IPS-15b (cell line): ENCODE results near the gene SYT8.
"Not testable (repeated sequence)": the region's sequence is repeated elsewhere in the genome, so short reads cannot be mapped to it uniquely, and the experiment has no call there.

Experiments
- H3K27me3 ChIP-seq: one replicate; pipeline ENCODE4 v1.6.1; 2013; ENCODE audit warnings: low read length; ENCODE audit not compliant: control insufficient read depth, insufficient read depth
- H3K36me3 ChIP-seq: one replicate; pipeline ENCODE4 v1.6.1; 2013; ENCODE audit warnings: low read length; ENCODE audit not compliant: control insufficient read depth, insufficient read depth
- H3K4me1 ChIP-seq: one replicate; pipeline ENCODE4 v1.6.1; 2013; ENCODE audit warnings: mild to moderate bottlenecking, low read length; ENCODE audit not compliant: control insufficient read depth, insufficient read depth
- H3K4me3 ChIP-seq: one replicate; pipeline ENCODE4 v1.5.1; 2013; ENCODE audit warnings: low read depth, low read length
- H3K9ac ChIP-seq: one replicate; pipeline ENCODE4 v1.6.1; 2013; ENCODE audit warnings: low read depth, mild to moderate bottlenecking, low read length
- H3K9me3 ChIP-seq: one replicate; pipeline ENCODE4 v1.6.1; 2013; ENCODE audit warnings: mild to moderate bottlenecking, low read length; ENCODE audit not compliant: control insufficient read depth, insufficient read depth

Gene SYT8

GRCh38 chr11:1870326-1870696 is 35.5 kb downstream of the SYT8 start:
- H3K9ac ChIP-seq, result no peak overlapping the region
- H3K36me3 ChIP-seq, result no peaks in the 10 kb centered on the region
- no peaks in the 10 kb centered on the region for H3K27me3 ChIP-seq
- H3K4me1 ChIP-seq, result no peaks in the 10 kb centered on the region
- H3K4me3 ChIP-seq, result no peak overlapping the region
- H3K9me3 ChIP-seq, result no peaks in the 10 kb centered on the region

DNA sequence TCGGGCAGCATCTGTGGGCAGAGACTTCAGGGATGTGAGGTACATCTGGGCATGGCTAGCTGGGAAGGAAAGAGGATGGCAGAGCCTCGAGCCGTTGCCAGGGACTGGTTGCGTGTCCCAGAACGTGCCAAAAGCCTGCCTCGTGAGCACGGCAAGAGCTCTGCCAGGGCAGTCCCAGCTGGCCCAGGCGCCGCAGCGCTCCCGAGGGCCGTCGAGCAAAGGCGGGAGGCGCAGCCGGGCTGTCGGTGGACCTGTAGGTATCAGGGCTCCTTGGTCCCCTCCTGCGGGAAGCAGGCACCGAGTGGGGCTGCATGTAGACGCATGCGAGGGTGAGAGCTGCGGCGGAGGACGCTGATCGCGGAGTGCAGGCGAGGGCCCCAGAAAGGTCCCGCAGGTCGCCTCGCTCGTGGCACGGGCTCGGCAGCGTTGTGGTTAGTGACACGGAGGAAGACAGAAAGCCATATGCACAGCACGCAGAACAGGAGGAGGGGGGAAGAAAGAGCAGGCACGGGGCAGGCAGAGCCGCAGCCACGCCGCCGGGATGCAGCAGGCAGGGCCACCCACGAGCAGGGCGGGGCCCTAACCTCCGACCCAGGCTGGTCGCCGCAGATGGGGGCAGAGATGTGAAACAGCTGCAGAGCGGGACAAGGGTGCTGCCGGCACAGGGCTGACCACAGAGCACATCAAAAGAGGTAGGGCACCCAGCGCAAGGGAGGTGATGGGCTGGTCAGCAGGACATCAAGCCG is 36.1 kb downstream of the SYT8 start:
- Histone ChIP-seq H3K9me3 (no peaks in the 10 kb centered on the region), H3K27me3 (no peaks in the 10 kb centered on the region), H3K9ac (no peak overlapping the region), H3K4me1 (no peaks in the 10 kb centered on the region), H3K4me3 (no peak overlapping the region), H3K36me3 (no peaks in the 10 kb centered on the region)

DNA sequence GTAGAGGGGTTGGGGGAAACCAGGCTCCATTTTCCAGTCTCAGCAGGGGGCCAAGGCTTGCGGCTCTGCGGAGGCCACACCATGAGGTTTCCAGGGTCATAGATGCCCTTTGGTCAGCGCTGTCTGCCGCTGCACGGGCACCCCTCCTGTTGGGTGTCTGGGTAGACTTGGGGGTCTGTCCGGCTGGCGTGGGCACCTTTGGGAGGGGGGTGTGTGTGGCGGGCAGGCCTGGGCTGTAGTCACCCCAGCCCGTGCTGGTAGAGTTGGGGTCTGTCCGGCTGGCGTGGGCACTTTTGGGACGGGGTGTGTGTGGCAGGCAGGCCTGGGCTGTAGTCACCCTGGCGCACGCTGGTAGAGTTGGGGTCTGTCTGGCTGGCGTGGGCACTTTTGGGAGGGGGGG is 36.7 kb downstream of the SYT8 start:
- Histone ChIP-seq H3K9ac (no peak overlapping the region), H3K4me3 (no peak overlapping the region), H3K4me1 (no peaks in the 10 kb centered on the region), H3K27me3 (no peaks in the 10 kb centered on the region), H3K36me3 (no peaks in the 10 kb centered on the region), H3K9me3 (no peaks in the 10 kb centered on the region)

DNA sequence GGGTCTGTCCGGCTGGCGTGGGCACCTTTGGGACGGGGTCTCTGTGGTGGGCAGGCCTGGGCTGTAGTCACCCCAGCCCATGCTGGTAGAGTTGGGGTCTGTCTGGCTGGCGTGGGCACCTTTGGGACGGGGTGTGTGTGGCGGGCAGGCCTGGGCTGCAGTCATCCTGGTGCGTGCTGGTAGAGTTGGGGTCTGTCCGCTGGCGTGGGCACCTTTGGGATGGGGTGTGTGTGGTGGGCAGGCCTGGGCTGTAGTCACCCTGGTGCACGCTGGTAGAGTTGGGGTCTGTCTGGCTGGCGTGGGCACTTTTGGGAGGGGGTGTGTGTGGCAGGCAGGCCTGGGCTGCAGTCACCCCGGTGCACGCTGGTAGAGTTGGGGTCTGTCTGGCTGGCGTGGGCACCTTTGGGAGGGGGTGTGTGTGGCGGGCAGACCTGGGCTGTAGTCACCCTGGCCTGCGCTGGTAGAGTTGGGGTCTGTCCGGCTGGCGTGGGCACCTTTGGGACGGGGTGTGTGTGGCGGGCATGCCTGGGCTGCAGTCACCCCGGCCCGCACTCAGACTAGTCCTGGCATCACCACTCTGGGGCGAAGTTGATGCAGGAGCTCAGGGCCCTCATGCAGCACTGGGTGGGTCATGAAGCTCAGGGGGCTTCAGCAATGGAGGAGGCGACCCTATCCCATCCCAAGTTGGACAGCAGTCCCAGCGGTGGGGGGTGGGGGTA is 37.6 kb downstream of the SYT8 start:
- no peaks in the 10 kb centered on the region for H3K9me3 ChIP-seq
- no peaks in the 10 kb centered on the region for H3K27me3 ChIP-seq
- no peak overlapping the region for H3K4me3 ChIP-seq
- H3K9ac ChIP-seq, result no peak overlapping the region
- H3K4me1 ChIP-seq, result no peaks in the 10 kb centered on the region
- H3K36me3 ChIP-seq, result no peaks in the 10 kb centered on the region

DNA sequence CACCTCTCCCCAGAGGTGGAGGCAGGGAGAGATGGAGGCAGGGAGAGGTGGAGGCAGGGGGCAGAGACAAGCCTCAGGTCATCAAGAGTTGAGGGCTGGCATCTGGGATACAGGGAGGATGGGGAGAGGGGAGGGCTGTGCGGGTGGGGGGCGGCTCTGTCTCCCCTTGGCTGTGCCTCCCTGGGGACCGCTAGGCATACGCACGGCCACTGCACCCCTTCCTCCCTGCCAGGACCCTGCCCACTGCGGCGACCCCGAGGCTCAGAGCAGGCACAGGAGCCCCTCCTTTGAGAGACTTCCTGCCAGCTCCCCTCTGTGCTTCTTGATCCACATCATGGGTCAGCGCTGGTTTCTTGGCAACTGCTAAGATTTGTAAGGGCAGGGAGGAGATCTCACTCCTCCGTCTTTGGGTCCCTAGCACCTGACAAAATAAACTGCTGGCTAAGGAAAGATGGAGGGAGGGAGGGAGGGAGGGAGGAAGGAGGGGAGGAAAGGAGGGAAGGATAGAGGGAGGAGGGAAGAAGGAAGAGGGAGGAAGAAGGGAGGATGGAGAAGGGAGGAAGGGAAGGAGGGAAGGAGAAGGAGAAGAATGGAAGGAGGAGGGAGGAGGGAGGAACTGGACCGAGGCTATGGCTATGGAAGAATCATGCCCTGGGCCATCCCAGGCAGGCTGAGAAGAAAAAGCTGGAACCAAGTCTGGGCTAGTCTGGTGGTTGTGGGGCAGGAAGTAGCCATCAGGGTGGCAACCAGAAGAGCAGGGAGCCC is 38.4 kb downstream of the SYT8 start:
- H3K27me3 ChIP-seq, result no peaks in the 10 kb centered on the region
- no peak overlapping the region for H3K9ac ChIP-seq
- H3K4me1 ChIP-seq, result no peaks in the 10 kb centered on the region
- H3K9me3 ChIP-seq, result no peaks in the 10 kb centered on the region
- no peaks in the 10 kb centered on the region for H3K36me3 ChIP-seq
- H3K4me3 ChIP-seq, result no peak overlapping the region

DNA sequence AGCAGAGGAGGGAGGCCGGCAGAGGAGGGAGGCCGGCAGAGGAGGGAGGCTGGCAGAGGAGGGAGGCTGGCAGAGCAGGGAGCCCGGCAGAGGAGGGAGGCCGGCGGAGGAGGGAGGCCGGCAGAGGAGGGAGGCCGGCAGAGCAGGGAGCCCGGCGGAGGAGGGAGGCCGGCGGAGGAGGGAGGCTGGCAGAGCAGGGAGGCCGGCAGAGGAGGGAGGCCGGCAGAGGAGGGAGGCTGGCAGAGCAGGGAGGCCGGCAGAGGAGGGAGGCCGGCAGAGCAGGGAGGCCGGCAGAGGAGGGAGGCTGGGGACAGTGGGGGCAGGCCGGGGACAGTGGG is 39.0 kb downstream of the SYT8 start:
- not testable (repeated sequence) for H3K36me3 ChIP-seq, H3K9ac ChIP-seq, H3K4me1 ChIP-seq, H3K4me3 ChIP-seq, H3K27me3 ChIP-seq, H3K9me3 ChIP-seq

GRCh38 chr11:1874441-1875092 is 39.8 kb downstream of the SYT8 start:
- not testable (repeated sequence) for H3K36me3 ChIP-seq, H3K4me3 ChIP-seq, H3K9me3 ChIP-seq, H3K27me3 ChIP-seq, H3K9ac ChIP-seq, H3K4me1 ChIP-seq

DNA sequence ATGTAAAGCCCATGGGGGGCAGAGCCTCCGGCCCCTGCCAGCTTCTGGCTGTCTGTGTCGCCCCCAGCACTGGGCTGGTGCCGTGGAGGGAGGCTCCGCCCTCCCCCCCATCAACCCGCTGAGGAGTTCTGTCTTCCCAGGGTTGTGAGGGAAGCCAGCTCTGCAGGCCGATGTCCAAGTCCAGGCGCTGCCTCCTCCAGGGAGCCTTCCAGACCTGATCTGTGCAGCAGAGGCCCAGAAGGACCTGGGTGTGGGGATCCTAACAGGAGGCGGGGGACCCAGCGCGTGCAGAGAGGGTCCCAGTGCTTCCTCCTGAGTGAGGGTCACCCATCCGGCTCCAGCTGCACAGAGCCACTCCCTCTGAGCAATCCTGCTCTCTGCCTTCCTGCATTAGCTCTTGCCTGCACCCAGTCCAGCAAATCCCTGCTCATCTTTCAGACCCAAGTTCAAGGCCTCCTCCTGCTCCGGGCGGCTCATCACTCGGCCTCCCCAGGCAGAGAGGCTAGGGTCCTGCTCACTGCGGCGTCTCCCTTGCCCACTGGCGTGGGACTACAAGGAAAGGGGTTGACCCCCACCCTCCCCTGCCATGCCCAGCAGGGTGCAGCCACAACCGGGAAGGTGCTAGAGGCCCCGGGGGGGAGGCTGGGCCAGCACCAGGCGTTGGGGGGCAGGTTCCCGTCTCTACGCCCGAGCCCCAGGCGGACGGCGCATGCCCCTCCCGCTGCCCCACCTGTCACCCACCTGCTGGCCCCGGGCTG is 40.5 kb downstream of the SYT8 start:
- no peaks in the 10 kb centered on the region for H3K9me3 ChIP-seq
- no peaks in the 10 kb centered on the region for H3K27me3 ChIP-seq
- no peak overlapping the region for H3K9ac ChIP-seq
- no peak overlapping the region for H3K4me3 ChIP-seq
- no peaks in the 10 kb centered on the region for H3K4me1 ChIP-seq
- no peaks in the 10 kb centered on the region for H3K36me3 ChIP-seq

GRCh38 chr11:1875851-1876301 is 41.1 kb downstream of the SYT8 start:
- H3K9ac ChIP-seq, result not testable (repeated sequence)

GRCh38 chr11:1876361-1877063 is 41.7 kb downstream of the SYT8 start:
- Histone ChIP-seq H3K9ac (no peak overlapping the region), H3K9me3 (no peaks in the 10 kb centered on the region), H3K4me1 (no peaks in the 10 kb centered on the region), H3K4me3 (no peak overlapping the region), H3K27me3 (no peaks in the 10 kb centered on the region), H3K36me3 (no peaks in the 10 kb centered on the region)

More at GRCh38 chr11:1875851-1876301, 41.1 kb downstream of the SYT8 start:
- not testable (repeated sequence) for H3K4me3 ChIP-seq, H3K9me3 ChIP-seq, H3K27me3 ChIP-seq, H3K36me3 ChIP-seq, H3K4me1 ChIP-seq
